B cell (primary cell): ENCODE data around the gene CTBP2.

Source experiments
- CTCF ChIP-seq: fragments of 200-600 bp; IDR thresholded peaks from one replicate; pipeline ENCODE4 v1.8.0; 2022; ENCODE audit warnings: antibody characterized with exemption, mild to moderate bottlenecking
- EZH2 ChIP-seq: IDR thresholded peaks from 2 replicates; pipeline ENCODE4 v1.6.1; 2012; ENCODE audit warnings: borderline replicate concordance, low read depth, mild to moderate bottlenecking, moderate library complexity, low read length; ENCODE audit not compliant: insufficient read depth, poor library complexity, severe bottlenecking

DNA sequence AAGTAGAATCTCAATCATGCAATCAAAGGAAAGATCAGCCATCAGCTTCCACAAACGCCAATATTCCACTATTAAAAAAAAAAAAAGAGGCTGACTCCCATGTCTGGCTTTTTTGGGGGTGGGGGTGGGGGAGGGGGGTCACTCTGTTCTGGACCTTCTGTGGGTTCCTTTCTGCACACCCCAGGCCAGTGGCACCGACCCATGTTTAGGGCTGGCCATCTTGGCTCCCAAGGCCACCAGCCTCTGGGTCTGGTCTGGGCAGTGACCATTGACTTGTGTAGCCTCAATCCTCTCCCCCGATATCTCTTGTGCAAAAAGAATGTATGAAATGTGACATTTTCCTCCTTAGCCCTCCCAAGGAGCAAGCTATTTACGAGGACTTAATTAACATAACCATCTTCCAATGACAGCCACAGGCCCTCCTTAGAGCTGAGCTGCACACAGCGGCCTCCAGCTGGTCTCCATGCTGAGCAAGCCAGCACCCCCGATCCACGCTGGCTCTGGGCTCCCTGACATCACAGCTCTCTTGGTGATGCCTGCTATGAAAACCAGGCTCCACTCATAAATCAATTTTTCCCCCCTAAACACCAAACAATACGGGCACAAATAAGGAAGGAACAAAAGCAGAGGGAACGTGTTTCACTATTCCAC, 118.4 kb downstream of the CTBP2 start:
- TF ChIP-seq CTCF (no peak), EZH2 (no peak)
